GM04503 (cell line): ENCODE data around the gene ARG1.

Source experiments
- DNase-seq: peaks from one replicate; pipeline ENCODE4 v3.0.0-alpha.2; 2012; ENCODE audit warnings: low read depth

The ARG1 gene

GRCh38 chr6:131586543-131586942, 13.5 kb downstream of the ARG1 start:
- DNase-seq, result no peak

- DNase-seq, result no peak
These were observed 14.9 kb downstream of the ARG1 start for GRCh38 chr6:131587909-131588308.

GRCh38 chr6:131588643-131589042, 15.6 kb downstream of the ARG1 start:
- DNase-seq, result no peak

- no peak for DNase-seq
These were observed 19.9 kb downstream of the ARG1 start for GRCh38 chr6:131592935-131593334.

- no peak for DNase-seq
These were observed 21.0 kb downstream of the ARG1 start for GRCh38 chr6:131594074-131594473.

GRCh38 chr6:131597446-131597845, 24.4 kb downstream of the ARG1 start:
- DNase-seq, result no peak

GRCh38 chr6:131600716-131601115, 27.7 kb downstream of the ARG1 start:
- no peak for DNase-seq

GRCh38 chr6:131602781-131603312, 29.8 kb downstream of the ARG1 start:
- peak; percentile 71 for DNase-seq

- no peak for DNase-seq
These were observed 40.4 kb downstream of the ARG1 start for GRCh38 chr6:131613296-131613925.

GRCh38 chr6:131615275-131615674, 42.2 kb downstream of the ARG1 start:
- DNase-seq, result no peak

- peak; percentile 63 for DNase-seq
These were observed 55.0 kb downstream of the ARG1 start, which contains the start of gene MED23 for GRCh38 chr6:131627724-131628682. Gene MED23, minus strand, starts transcription at chr6:131628242. Its CDS starts 193 bp downstream, at chr6:131628049.

- no peak for DNase-seq
These were observed 55.7 kb downstream of the ARG1 start for GRCh38 chr6:131628726-131629125.

- DNase-seq, result no peak
These were observed 56.6 kb downstream of the ARG1 start for GRCh38 chr6:131629651-131630050.

- DNase-seq, result no peak
These were observed 58.7 kb downstream of the ARG1 start for GRCh38 chr6:131631625-131632289.
